SIG-M5 (cell line): ENCODE measurements around the gene ZNF780A.
"Not testable (repeated sequence)": the region's sequence is repeated elsewhere in the genome, so short reads cannot be mapped to it uniquely, and the experiment has no call there.

Experiments used
- DNase-seq: peaks from one replicate; lab custom pipeline; 2025; lab: John Stamatoyannopoulos, UW

ZNF780A gene

DNA sequence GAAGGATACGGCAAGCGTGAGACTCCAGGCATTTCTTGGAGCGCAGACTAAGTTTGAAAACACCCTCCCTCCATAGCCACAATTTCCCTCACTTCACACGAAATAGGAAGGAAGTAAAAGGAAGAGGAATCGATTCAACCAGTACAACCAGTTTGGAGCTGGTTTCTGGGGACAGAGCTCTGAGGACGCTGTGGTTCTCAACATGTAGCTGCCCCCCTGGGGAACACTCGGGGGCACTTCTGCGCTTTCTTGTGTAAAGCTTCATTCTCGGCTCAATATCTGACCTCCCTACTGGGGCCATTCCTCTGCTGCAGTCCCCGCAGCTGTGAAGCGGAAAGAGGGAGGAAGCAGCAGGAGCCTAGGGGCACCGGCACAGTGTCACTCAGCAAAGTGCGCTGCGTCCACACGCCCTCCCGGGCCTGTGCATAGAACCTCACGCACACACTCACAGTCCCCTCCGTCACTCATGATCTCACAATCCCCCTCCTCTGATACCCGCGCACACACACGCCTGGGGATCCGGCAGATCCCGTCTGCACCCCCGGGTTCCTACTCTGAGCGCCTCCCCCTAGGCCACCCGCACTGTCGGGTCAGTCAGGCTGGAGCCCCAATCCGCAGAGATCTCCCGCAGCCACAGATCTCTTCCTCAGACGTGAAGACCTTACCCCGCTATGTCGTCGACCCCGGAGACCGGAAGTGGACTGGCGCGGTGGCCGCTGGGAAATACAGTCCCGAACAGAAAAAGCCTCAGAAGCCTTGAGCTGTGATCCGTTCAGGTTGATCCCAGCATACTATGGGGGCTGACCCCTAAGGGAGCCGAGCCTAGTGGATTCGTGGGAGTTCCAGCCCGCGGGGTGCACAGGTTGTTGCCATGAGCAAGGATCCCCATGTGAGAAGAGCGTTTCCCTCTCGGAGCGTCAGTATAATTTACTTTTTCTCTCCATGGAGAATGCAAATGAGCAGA, at the start of gene ZNF780A:
ZNF780A (minus strand) TSS at position 703 of the 964 bp plus-strand sequence. CDS start 6,190 bp downstream, outside the sequence.
- no peak for DNase-seq

DNA sequence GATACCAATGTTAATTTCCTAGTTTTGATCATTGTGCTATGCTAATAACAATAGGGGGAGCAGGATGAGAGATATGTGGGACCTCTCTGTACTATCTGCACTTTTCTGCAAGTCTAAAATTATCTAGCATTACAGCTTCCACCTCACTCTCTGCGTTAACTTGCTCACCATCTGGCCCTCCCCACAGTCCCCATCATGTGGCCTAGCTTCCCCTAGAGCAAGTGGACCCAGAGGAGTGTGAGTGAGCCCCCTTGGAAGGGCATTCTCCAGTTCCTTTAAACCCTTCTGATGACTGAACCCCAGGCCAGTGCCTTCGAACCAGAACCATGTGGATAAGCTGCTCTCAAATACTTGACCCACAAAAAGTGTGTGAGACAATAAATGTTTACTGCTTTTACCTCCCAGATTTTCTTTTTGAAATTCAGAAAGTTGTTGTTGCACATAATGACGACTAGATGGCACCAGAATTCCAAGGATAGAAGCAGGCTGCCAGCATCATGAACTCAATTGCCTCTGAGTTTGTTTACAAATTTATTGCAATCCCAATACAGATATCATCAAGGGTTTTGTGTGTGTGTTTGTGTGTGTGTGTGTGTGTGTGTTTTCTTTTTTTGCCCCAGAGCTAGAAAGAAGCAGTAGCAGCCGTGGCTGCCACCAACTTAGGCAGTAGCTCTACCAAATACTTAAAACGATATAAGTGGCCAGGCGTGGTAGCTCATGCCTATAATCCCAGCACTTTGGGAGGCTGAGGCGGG, 49.0 kb upstream of the ZNF780A start:
- no peak for DNase-seq

DNA sequence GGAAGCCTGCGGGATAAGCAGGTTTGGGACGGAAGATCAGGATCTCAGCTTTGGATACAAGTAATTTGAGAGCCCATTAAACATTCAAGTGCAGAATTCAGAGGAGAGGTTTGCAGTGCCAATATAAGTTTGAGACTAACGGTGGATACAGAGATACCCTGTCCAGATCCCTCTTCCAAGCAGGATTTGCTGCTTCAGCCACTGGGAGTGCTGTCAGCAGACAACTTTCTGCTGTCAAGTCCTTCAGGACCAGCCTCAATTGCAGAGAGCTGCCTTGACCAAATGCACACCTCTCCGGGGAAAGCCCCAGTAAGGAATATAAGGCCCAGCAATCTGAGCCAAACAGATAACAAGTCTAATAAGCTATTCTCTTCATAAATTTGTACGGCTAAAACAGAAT, 46.1 kb upstream of the ZNF780A start:
- DNase-seq, result no peak

DNA sequence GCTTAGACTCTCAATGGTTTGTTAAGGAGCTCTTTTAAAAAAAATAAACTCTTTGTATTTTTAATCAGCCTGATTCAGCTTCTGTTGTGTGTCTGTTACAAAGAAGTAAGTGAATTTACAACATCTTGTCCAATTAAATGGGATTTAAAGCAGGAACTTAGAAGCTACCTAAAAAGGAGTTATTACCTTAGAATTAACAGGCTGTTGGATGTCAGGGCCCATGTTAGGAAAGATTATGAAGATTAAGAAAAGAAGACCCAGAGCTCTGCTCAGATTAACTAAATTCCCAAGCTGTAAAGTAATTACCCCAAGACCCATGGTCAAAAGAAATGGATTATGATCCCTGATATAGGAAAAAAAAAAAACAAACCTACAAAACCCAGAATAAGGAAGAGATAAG, 44.1 kb upstream of the ZNF780A start:
- DNase-seq, result no peak

DNA sequence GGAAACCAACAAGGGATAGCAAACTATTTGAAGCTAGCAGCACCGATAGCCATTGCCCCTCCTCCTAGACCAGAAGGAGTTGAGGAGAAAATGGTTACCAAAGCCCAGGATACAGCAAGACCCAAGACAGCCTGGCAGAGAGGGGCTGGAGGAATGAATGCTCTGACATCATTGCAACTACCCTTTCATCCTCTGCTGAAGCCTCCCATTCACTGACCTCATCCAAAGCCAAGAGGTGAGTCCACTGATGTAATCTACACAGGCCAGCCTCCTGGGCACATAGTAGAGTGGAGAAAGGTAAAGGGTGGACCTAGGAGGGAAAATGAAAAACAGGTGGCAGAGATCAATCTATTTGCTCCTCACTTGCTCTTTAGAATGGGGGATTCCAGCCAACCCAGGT, 42.7 kb upstream of the ZNF780A start:
- DNase-seq, result no peak

DNA sequence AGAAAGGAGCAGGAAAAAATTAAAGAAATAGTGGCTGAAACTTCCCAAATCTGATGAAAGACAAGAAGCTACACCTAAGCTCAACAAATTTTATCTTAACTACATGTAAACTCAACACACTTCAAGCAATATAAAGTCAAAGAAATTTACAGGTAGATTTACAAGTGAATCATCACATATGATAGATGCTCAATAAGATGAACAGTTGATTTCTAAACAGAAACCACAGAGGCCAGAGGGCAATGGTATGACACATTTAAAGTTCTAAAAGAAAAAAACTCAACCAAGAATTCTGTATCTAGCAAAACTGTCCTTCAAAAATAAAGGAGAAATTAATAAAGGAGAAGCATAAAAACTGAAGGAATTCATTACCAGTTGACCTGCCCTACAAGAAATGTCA, 39.3 kb upstream of the ZNF780A start:
- DNase-seq, result no peak

DNA sequence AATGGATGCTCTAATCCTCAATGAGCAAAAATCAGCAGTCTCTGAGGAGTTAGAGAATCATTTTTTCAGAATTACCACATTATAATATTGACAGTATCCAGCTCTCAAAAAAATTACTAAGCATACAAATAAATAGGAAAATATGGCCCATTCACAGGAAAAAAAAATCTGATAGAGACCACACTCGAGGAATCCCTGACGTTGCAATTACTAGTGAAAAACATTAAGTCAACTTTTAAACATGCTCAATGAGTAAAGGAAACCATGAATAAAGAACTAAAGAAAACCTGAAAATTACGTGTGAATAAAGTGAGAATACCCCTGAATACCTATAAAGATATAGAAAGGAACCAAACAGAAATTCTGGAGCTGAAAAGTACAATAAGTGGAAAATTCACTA, 38.7 kb upstream of the ZNF780A start:
- no peak for DNase-seq

DNA sequence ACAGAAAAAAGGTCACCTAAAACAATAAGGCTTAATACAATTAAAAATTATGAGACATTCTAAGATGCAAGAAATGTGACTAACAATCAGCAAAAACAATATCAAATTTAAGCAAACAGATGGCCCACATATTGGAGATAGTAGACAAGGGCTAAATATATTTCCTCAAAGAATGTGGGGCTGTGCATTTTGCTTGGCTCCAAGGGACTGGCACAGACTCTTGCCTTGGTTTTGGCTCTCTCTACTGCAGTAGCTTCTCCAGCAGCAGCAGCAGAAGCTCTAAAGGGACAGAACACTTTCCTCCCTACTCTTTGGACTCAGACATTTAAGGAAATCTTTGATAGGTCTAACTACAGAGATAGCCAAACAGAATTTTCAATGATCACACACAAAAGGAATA, 38.2 kb upstream of the ZNF780A start:
- no peak for DNase-seq

DNA sequence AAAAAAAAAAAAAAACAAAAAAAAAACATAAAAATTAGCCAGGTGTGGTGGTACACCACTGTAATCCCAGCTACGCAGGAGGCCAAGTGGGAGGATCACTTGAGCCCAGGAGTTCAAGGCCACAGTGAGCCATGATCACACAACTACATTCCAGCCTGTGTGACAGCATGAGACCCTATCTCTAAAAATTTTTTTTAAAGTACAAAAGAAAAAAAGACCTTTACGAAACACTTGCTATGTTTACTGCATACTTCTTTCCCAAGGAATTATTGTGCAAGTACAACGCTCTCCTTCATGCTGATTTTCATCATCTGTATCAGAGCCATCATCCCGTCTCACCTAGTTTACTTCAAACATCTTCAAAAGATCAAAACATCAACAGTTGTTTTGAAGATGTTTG, 28.6 kb upstream of the ZNF780A start:
- DNase-seq, result no peak

DNA sequence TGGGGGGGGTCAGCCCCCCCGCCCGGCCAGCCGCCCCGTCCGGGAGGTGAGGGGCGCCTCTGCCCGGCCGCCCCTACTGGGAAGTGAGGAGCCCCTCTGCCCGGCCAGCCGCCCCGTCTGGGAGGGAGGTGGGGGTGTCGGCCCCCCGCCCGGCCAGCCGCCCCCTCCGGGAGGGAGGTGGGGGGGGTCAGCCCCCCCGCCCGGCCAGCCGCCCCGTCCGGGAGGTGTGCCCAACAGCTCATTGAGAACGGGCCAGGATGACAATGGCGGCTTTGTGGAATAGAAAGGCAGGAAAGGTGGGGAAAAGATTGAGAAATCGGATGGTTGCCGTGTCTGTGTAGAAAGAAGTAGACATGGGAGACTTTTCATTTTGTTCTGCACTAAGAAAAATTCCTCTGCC, 27.9 kb upstream of the ZNF780A start:
- not testable (repeated sequence) for DNase-seq

DNA sequence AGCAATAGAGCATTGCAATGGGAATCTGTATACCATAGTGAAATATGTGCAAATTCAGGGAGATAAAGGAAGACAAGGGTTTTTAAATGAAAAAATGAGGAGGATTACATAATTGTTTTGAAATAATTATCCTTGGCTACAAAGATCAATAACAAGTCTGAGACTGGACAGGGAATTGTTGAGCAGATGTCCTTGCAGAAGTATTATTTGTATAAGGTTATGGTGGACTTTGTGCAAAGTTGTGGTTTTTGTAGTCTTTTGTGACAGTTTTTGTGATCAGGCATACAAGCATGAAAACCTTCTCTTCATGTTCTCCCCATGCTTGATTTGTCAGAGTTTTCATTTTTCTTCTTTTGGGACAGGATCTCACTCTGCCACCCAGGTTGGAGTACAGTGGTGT, 25.3 kb upstream of the ZNF780A start:
- no peak for DNase-seq

DNA sequence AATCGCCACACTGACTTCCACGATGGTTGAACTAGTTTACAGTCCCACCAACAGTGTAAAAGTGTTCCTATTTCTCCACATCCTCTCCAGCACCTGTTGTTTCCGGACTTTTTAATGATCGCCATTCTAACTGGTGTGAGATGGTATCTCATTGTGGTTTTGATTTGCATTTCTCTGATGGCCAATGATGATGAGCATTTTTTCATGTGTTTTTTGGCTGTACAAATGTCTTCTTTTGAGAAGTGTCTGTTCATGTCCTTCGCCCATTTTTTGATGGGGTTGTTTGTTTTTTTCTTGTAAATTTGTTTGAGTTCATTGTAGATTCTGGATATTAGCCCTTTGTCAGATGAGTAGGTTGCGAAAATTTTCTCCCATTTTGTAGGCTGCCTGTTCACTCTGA, 23.4 kb upstream of the ZNF780A start:
- DNase-seq, result not testable (repeated sequence)

DNA sequence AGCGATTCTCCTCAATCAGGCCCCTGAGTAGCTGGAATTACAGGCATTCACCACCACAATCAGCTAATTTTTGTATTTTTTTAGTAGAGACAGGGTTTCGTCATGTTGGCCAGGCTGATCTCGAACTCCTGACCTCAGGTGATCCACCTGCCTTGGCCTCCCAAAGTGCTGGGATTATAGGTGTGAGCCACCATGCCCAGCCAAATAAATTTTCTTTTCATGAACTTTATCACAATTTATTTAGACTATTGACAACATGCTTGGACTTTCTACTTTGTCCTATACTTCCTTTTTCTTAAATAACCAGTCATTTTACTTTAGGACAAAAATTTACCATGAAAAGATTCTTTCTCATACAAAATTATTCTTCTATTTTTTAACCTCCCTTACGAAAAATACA, 21.5 kb upstream of the ZNF780A start:
- DNase-seq, result not testable (repeated sequence)

DNA sequence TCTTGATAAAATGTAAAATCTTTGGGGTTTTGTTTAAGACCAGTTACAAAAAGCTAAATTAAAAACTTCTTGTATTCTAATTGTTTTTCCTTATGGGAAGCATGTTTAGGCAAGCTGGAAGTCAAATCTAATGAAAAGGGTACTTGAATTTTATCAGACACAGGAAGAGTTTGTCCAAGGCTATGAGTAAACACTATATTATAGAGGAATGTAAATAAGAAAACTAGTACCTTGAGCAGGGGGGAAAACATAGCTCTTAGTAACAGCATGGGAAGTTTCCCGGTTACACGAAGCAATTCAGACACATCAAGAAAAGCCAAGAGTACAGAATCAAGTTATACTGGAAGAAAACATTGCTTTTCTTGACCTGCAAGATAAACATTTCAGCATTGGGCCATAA, 19.8 kb upstream of the ZNF780A start:
- no peak for DNase-seq

DNA sequence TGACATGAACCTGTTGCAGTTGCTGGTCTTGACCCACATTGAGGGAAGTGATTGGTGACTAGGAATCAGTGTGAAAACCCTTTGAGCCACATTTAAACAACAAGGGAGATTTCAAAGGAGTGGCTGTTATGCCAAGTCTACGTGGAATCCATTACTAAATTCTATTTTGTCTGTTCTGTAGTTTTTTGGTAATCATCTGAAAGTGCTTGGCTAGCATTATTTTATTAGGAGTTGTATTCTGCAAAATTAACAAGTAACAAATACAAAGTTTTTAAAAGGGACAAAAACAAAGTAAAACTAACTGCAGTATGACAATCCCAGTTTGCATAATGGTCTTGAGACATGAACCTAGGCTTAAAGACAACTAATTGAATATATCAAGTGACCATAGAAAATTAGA, 14.0 kb upstream of the ZNF780A start:
- DNase-seq, result no peak

DNA sequence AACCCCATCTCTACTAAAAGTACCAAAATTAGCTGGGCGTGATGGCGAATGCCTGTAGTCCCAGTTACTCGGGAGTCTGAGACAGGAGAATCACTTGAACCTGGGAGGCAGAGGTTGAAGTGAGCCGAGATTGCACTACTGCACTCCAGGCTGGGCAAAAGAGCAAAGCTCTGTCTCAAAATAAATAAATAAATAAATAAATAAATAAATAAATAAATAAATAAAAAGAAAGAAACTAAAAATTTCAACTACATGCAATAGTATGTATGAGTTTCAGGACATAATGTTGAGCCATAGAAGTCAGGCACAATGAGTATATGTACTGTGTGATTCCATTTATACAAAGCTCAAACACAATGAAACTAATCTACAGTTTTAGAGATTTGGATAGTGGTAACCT, 12.9 kb upstream of the ZNF780A start:
- DNase-seq, result no peak

DNA sequence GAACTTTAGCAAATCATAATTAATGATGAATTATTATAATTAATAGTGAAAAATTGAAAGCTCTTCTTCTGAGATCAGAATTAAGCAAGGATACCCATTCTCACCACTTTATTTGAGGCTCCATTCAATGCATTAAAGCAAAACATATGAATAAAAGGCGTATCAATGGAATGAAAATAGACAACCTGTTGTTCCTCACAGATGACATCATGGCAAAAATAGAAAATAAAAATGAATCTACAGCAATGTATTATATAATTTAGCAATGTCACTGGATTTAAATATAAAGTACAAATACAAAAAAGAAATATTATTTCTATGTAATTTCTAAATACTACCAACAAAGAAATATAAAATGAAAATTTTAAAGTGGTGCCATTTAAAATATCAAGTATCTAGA, 11.1 kb upstream of the ZNF780A start:
- no peak for DNase-seq

DNA sequence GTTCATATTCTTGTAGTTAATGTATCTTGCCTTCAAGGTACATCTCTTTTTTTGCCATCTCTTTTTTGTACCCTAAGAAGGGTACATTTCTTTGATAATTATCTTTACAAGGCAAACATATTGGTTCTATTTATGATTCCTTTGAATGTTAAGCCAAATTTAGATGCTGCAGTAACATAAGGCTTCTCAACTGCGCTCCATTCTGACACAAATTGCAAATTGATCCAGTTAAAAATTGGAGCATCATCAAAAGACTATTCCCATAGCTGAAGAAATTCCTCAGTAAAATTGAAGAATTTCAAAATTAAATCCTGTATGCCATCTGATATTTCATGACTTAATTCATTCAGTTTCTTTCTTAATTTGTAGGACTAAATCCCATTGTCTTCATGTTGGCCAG, 2.7 kb upstream of the ZNF780A start:
- DNase-seq, result no peak

DNA sequence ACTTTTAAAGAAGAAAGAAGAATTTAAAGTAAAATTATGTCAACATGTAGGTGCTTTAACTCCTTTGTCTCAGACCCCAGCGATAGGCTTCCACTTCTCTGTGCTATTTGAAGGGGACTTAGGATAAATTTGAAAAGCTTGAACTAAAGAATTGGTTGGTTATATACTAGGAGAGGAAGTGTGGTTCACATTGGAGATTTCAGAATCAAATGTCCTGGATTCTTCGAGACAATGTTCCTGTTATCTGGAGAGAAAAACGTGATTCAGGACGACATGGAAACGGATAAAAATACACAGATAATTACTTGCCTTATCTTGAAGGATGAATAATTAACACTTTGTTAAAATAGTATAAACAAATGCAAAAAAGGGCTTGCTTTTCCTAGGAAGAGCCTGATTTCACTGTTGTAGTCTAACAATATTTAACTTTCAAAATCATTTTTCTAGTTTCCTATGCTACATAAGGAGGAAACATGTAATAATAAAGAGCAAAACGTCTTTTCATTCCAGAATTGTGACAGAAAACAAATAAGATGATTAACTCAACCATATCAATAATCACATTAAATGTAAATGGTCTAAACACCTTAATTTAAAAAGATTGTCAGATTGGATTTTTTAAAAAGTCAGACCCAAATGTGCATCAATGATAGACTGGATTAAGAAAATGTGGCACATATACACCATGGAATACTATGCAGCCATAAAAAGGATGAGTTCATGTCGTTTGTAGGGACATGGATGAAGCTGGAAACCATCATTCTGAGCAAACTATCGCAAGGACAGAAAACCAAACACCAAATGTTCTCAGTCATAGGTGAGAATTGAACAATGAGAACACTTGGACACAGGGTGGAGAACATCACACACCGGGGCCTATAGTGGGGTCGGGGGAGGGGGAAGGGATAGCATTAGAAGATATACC, 724 bp upstream of the ZNF780A start:
- no peak for DNase-seq

DNA sequence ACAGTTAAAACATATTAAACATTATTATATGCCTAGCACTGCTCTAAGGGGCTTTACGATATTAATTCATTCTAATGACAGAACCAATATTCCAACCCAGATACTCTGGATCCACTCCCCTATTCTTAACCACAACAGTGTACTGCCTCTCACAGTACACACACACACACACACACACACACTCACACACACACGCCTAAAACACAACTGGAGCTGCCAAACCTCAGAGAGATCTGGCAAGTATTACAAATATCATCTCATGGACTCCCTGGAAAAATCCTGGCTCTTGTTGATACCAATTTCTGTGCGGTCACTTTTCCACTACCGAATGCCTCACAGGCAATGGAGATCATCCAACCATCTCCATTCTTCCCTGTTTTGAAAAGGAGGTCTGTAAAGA, 1.3 kb downstream of the ZNF780A start:
- DNase-seq, result no peak

DNA sequence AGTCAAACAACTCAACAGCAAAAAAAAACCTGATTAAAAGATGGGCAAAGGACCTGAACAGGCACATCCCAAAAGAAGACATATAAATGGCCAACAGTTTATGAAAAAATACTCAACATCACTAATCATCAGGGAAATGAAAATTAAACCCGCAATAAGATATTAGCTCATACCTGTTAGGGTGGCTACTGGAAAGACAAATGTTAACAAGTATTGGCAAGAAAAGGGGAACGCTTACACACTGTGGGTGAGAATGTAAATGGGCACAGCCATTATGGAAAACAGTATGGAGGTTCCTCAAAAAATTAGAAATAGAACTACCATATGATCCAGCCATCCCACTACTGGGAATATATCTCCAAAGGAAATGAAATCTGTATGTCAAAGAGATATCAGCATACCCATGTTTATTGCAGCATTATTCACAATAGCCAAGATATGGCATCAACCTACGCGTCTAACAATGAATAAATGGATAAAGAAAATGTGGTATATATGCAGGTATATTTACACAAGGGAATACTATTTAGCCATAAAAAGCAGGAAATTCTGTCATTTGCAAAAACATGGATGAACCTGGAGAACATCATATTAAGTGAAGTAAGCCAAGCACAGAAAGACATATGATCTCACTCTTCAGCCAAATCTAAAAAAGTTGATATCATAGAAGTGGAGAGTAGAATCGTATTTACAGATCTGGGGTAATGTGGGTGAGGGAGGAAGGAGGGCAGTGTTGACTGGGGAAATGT, 2.3 kb downstream of the ZNF780A start:
- no peak for DNase-seq
